Measurements from ENCODE around the gene RPUSD3. TPM values are rescaled to one million over a fixed set of nuclear protein-coding genes. Genes with fewer than 3 reads are reported as not detected.

Gene RPUSD3
- total and polyA plus RNA-seq, 9 of the 15 experiments (the other 6 are each of a cell fraction or from before 2014, with no cell fraction given) = 13.8 to 99.0 (median 59.3) TPM

DNA sequence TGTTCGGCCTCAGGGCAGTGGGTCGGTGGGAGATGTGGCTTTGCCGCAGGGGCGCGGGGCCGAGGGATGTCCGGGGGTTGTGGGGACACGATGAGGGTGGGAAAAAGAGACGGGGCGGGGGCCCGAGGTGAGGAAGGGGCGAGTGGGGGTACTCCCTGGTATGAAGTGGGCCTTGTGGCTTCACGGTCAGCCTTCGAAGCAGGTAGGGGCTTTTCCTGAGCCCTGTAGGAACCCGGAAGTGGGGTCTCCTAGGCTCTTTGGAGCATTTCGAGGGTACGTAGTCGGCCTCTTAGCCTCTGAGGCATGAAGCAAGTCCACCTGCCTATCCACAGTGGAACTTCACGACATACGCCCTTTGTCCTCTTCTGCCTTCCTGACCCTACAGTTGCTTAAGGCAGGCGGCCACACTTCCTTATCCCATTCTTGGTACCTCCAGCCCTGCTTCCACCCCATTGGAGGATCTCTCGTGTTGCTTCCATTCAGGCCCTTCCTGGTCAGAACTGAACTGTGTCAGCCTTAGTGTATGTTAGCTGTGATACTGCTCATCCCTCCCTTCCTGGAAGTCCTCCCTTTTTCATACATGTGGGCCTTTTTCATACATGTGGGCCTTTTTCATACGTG, 50.5 kb downstream of the RPUSD3 start (continued):
- TF ChIP-seq, protein P1, sequence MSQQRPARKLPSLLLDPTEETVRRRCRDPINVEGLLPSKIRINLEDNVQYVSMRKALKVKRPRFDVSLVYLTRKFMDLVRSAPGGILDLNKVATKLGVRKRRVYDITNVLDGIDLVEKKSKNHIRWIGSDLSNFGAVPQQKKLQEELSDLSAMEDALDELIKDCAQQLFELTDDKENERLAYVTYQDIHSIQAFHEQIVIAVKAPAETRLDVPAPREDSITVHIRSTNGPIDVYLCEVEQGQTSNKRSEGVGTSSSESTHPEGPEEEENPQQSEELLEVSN (IDR thresholded peaks at IDR 0.05; ENCODE audit: borderline replicate concordance in 1 of 2, extremely low read depth in 1 of 2, insufficient read depth in 1 of 2, insufficient read length in 1 of 2, low read depth in 1 of 2, low read length in 1 of 2, poor library complexity in 1 of 2, severe bottlenecking in 1 of 2) = no peak
- TF ChIP-seq MEIS2 (IDR thresholded peaks at IDR 0.05; ENCODE audit: partially characterized antibody) (no peak), SETDB1 (IDR thresholded peaks at IDR 0.05; ENCODE audit: low read length) (no peak), SREBF2 (CRISPR knock-in tag; IDR thresholded peaks at IDR 0.05) (no peak; the same call in 1 of the 2 replicates), ESRRA (IDR thresholded peaks at IDR 0.05; ENCODE audit: borderline replicate concordance, low read depth) (no peak), TAF15 (IDR thresholded peaks at IDR 0.05; ENCODE audit: low read depth, low read length) (no peak), BHLHE40 (IDR thresholded peaks at IDR 0.05; ENCODE audit: low read length) (no peak; the same call in 1 of the 2 replicates), MTA3 (IDR thresholded peaks at IDR 0.05; ENCODE audit: borderline replicate concordance) (peak; percentile 24; the same call in 1 of the 2 replicates), THRB (CRISPR knock-in tag; conservative IDR thresholded peaks at IDR 0.05) (peak; percentile 70), ZKSCAN3 (CRISPR knock-in tag; IDR thresholded peaks at IDR 0.05) (no peak), SAFB (IDR thresholded peaks at IDR 0.05; ENCODE audit: borderline replicate concordance, low read depth, low read length) (no peak), HOMEZ (CRISPR knock-in tag; IDR thresholded peaks at IDR 0.05) (no peak), GABPB1 (CRISPR knock-in tag; IDR thresholded peaks at IDR 0.05) (peak; percentile 6), SMARCB1 (IDR thresholded peaks at IDR 0.05; ENCODE audit: insufficient read length, low read depth) (no peak), TAF9B (IDR thresholded peaks at IDR 0.05; ENCODE audit: partially characterized antibody) (peak; percentile 18), GTF2E2 (tag; IDR thresholded peaks at IDR 0.05) (peak; percentile 84)

All from K562 (cell line).